Liver (tissue), 9 donors: Measurements from ENCODE around the gene LRRFIP1. TPM values are rescaled to one million over a fixed set of nuclear protein-coding genes. Genes with fewer than 3 reads are reported as not detected.

Source experiments
- DNase-seq: peaks from one replicate; pipeline ENCODE4 v3.0.0-alpha.2; 2017; ENCODE audit warnings: low spot score
- H3K27ac ChIP-seq, 2 donors: one replicate each; pipeline ENCODE4 v1.7.0; 2013; ENCODE audit warnings: inconsistent platforms in 2 of 2, low read length in 2 of 2, control low read depth in 1 of 2, low read depth in 1 of 2, mild to moderate bottlenecking in 1 of 2
- H3K27me3 ChIP-seq, 4 donors: one replicate each; pipeline versions ENCODE4 v1.6.1 to v1.7.0; 2013; ENCODE audit warnings: low read length in 3 of 4, inconsistent platforms in 1 of 4, mild to moderate bottlenecking in 1 of 4, moderate library complexity in 1 of 4; ENCODE audit not compliant: control insufficient read depth in 4 of 4, insufficient read depth in 4 of 4
- H3K36me3 ChIP-seq, 4 donors: one replicate each; pipeline versions ENCODE4 v1.6.1 to v1.7.0; 2013; ENCODE audit warnings: low read length in 3 of 4, mild to moderate bottlenecking in 3 of 4, low read depth in 1 of 4, moderate library complexity in 1 of 4; ENCODE audit not compliant: control insufficient read depth in 4 of 4, insufficient read depth in 3 of 4
- H3K4me1 ChIP-seq, 4 donors: one replicate each; pipeline versions ENCODE4 v1.6.1 to v1.7.0; 2013; ENCODE audit warnings: low read length in 3 of 4, mild to moderate bottlenecking in 3 of 4, moderate library complexity in 1 of 4; ENCODE audit not compliant: control insufficient read depth in 4 of 4, insufficient read depth in 4 of 4
- H3K4me3 ChIP-seq, 3 donors: one replicate each; pipeline versions ENCODE4 v1.6.1 to v1.7.0; 2013; ENCODE audit warnings: low read length in 3 of 3, control low read depth in 1 of 3, low read depth in 1 of 3, mild to moderate bottlenecking in 1 of 3
- H3K9ac ChIP-seq, 2 donors: one replicate each; pipeline ENCODE4 v1.7.0; 2013; ENCODE audit warnings: low read length in 2 of 2, mild to moderate bottlenecking in 2 of 2, moderate library complexity in 2 of 2, control low read depth in 1 of 2, low read depth in 1 of 2
- H3K9me3 ChIP-seq, 4 donors: one replicate each; pipeline versions ENCODE4 v1.6.1 to v1.7.0; 2013; ENCODE audit warnings: low read length in 3 of 4; ENCODE audit not compliant: control insufficient read depth in 4 of 4
- EGR1 ChIP-seq, 2 donors: IDR thresholded peaks; 2 replicates each; pipeline ENCODE4 v1.6.1; 2016 to 2018; ENCODE audit warnings: antibody characterized with exemption in 2 of 2, low read depth in 2 of 2
- FOXA2 ChIP-seq: IDR thresholded peaks from 2 replicates; pipeline ENCODE4 v1.6.1; 2016; ENCODE audit warnings: antibody characterized with exemption
- GABPA ChIP-seq, 2 donors: IDR thresholded peaks in 1 of 2; conservative IDR thresholded peaks in 1 of 2; 2 replicates each; pipeline ENCODE4 v1.6.1; 2016; ENCODE audit warnings: antibody characterized with exemption in 2 of 2, mild to moderate bottlenecking in 1 of 2, moderate library complexity in 1 of 2
- HNF4A ChIP-seq, 2 donors: conservative IDR thresholded peaks; 2 replicates each; pipeline ENCODE4 v1.6.1; 2016; ENCODE audit warnings: antibody characterized with exemption in 2 of 2, mild to moderate bottlenecking in 2 of 2
- HNF4G ChIP-seq: IDR thresholded peaks from 2 replicates; pipeline ENCODE4 v1.6.1; 2016; ENCODE audit warnings: antibody characterized with exemption
- NR2F2 ChIP-seq: IDR thresholded peaks from 2 replicates; pipeline ENCODE4 v1.6.1; 2016; ENCODE audit warnings: antibody characterized with exemption
- SP1 ChIP-seq: IDR thresholded peaks from 2 replicates; pipeline ENCODE4 v1.6.1; 2018; ENCODE audit warnings: antibody characterized with exemption, mild to moderate bottlenecking
- TAF1 ChIP-seq: conservative IDR thresholded peaks from 2 replicates; pipeline ENCODE4 v1.6.1; 2016; ENCODE audit warnings: antibody characterized with exemption, mild to moderate bottlenecking
- WGBS: extraction: QIAGEN DNeasy Blood & Tissue Kit; methylation state at CpG from one replicate; pipeline ENCODE4 v1.1.7; 2013; 5-methylcytosine and 5-hydroxymethylcytosine counted together
- polyA plus RNA-seq, 2 donors: library from polyadenylated mRNA; stranded (reverse) in 1 of 2; unstranded in 1 of 2; fragments of 200-250 nt in 1 of 2; fragments of >200 nt in 1 of 2; fragmentation: Nextera tagmentation in 1 of 2; extraction: Ambion mirVana in 1 of 2; gene quantifications; one replicate each; pipeline versions ENCODE4 v1.2.1 to v1.2.3, GENCODE V29; 2013 to 2015
- total RNA-seq, 2 donors: library from RNA; depleted of rRNA; stranded (reverse); fragments of >200 nt; gene quantifications; one replicate each; pipeline ENCODE4 v1.2.3, GENCODE V29; 2014
- TF ChIP-seq, protein P1 (sequence below): IDR thresholded peaks from 2 replicates; pipeline ENCODE4 v1.6.1; 2016; ENCODE audit warnings: antibody characterized with exemption, mild to moderate bottlenecking
- TF ChIP-seq, protein P2 (sequence below): fragments of 150-350 bp; IDR thresholded peaks from 2 replicates; pipeline ENCODE4 v1.5.1; 2017; ENCODE audit warnings: improper control_type of control experiment, low read depth, low read length; ENCODE audit not compliant: missing input control
- TF ChIP-seq, protein P3 (sequence below): IDR thresholded peaks from 2 replicates; pipeline ENCODE4 v1.6.1; 2016; ENCODE audit warnings: antibody characterized with exemption
- TF ChIP-seq, protein P4 (sequence below): IDR thresholded peaks from 2 replicates; pipeline ENCODE4 v1.6.1; 2016; ENCODE audit warnings: antibody characterized with exemption
- TF ChIP-seq, protein P5 (sequence below): IDR thresholded peaks from 2 replicates; pipeline ENCODE4 v1.6.1; 2016; ENCODE audit warnings: antibody characterized with exemption
- donor health status: healthy.
- donor health status: healthy.
- donor health status: healthy.
- donor health status: healthy.
- donor health status: healthy.

LRRFIP1 gene
- total and polyA plus RNA-seq, 4 donors: 13.3 to 56.1 (median 39.1) TPM

DNA sequence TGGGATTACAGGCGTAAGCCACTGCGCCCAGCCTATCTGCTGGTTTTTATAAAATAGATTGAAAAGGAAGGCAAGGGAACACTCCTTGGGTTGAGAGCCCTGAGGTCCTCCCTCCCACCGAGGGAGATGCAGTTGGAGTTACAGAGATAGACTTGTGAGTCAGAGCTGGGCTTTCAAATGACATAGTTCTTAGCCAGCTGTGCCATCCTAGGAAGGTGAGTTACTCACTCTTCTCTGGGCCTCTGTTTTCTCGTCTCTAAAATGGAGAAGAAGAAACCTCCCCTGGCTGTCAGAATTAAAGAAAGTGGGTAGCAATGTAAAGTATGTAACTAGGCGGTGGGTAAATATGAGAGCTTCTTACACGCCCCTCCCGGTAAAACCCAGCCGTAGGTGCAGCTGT is 2.4 kb downstream of the LRRFIP1 start:
- 60% methylated on average over 8 of the region's 8 CpGs for WGBS
- peaks cover 0 to 8% (median 6%) of the 10 kb centered on the region in 4 donors for H3K4me1 ChIP-seq
- H3K36me3 ChIP-seq: no peaks in the 10 kb centered on the region
- TF ChIP-seq TAF1: no peak
- TF ChIP-seq, protein P1, sequence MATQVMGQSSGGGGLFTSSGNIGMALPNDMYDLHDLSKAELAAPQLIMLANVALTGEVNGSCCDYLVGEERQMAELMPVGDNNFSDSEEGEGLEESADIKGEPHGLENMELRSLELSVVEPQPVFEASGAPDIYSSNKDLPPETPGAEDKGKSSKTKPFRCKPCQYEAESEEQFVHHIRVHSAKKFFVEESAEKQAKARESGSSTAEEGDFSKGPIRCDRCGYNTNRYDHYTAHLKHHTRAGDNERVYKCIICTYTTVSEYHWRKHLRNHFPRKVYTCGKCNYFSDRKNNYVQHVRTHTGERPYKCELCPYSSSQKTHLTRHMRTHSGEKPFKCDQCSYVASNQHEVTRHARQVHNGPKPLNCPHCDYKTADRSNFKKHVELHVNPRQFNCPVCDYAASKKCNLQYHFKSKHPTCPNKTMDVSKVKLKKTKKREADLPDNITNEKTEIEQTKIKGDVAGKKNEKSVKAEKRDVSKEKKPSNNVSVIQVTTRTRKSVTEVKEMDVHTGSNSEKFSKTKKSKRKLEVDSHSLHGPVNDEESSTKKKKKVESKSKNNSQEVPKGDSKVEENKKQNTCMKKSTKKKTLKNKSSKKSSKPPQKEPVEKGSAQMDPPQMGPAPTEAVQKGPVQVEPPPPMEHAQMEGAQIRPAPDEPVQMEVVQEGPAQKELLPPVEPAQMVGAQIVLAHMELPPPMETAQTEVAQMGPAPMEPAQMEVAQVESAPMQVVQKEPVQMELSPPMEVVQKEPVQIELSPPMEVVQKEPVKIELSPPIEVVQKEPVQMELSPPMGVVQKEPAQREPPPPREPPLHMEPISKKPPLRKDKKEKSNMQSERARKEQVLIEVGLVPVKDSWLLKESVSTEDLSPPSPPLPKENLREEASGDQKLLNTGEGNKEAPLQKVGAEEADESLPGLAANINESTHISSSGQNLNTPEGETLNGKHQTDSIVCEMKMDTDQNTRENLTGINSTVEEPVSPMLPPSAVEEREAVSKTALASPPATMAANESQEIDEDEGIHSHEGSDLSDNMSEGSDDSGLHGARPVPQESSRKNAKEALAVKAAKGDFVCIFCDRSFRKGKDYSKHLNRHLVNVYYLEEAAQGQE: no peak
- TF ChIP-seq, protein P2, sequence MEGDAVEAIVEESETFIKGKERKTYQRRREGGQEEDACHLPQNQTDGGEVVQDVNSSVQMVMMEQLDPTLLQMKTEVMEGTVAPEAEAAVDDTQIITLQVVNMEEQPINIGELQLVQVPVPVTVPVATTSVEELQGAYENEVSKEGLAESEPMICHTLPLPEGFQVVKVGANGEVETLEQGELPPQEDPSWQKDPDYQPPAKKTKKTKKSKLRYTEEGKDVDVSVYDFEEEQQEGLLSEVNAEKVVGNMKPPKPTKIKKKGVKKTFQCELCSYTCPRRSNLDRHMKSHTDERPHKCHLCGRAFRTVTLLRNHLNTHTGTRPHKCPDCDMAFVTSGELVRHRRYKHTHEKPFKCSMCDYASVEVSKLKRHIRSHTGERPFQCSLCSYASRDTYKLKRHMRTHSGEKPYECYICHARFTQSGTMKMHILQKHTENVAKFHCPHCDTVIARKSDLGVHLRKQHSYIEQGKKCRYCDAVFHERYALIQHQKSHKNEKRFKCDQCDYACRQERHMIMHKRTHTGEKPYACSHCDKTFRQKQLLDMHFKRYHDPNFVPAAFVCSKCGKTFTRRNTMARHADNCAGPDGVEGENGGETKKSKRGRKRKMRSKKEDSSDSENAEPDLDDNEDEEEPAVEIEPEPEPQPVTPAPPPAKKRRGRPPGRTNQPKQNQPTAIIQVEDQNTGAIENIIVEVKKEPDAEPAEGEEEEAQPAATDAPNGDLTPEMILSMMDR: no peak
- TF ChIP-seq, protein P3, sequence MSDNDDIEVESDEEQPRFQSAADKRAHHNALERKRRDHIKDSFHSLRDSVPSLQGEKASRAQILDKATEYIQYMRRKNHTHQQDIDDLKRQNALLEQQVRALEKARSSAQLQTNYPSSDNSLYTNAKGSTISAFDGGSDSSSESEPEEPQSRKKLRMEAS: no peak
- TF ChIP-seq, protein P4, sequence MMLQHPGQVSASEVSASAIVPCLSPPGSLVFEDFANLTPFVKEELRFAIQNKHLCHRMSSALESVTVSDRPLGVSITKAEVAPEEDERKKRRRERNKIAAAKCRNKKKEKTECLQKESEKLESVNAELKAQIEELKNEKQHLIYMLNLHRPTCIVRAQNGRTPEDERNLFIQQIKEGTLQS: no peak
- TF ChIP-seq HNF4G: no peak
- TF ChIP-seq HNF4A (conservative IDR thresholded peaks at IDR 0.05): no peak
- TF ChIP-seq, protein P5, sequence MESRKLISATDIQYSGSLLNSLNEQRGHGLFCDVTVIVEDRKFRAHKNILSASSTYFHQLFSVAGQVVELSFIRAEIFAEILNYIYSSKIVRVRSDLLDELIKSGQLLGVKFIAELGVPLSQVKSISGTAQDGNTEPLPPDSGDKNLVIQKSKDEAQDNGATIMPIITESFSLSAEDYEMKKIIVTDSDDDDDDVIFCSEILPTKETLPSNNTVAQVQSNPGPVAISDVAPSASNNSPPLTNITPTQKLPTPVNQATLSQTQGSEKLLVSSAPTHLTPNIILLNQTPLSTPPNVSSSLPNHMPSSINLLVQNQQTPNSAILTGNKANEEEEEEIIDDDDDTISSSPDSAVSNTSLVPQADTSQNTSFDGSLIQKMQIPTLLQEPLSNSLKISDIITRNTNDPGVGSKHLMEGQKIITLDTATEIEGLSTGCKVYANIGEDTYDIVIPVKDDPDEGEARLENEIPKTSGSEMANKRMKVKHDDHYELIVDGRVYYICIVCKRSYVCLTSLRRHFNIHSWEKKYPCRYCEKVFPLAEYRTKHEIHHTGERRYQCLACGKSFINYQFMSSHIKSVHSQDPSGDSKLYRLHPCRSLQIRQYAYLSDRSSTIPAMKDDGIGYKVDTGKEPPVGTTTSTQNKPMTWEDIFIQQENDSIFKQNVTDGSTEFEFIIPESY: no peak
- TF ChIP-seq SP1: no peak
- TF ChIP-seq GABPA (IDR thresholded peaks at IDR 0.05 in 1 of 2, conservative IDR thresholded peaks at IDR 0.05 in 1 of 2): no peak
- no peak for TF ChIP-seq EGR1 (IDR thresholded peaks at IDR 0.05; ENCODE audit: low read depth in 2 of 2)
- TF ChIP-seq FOXA2: no peak
- no peak for DNase-seq
- no peaks in the 10 kb centered on the region for H3K27me3 ChIP-seq
- no peak overlapping the region for H3K4me3 ChIP-seq
- no peak overlapping the region for H3K9ac ChIP-seq
- H3K27ac ChIP-seq: no peak overlapping the region
- no peaks in the 10 kb centered on the region for H3K9me3 ChIP-seq

DNA sequence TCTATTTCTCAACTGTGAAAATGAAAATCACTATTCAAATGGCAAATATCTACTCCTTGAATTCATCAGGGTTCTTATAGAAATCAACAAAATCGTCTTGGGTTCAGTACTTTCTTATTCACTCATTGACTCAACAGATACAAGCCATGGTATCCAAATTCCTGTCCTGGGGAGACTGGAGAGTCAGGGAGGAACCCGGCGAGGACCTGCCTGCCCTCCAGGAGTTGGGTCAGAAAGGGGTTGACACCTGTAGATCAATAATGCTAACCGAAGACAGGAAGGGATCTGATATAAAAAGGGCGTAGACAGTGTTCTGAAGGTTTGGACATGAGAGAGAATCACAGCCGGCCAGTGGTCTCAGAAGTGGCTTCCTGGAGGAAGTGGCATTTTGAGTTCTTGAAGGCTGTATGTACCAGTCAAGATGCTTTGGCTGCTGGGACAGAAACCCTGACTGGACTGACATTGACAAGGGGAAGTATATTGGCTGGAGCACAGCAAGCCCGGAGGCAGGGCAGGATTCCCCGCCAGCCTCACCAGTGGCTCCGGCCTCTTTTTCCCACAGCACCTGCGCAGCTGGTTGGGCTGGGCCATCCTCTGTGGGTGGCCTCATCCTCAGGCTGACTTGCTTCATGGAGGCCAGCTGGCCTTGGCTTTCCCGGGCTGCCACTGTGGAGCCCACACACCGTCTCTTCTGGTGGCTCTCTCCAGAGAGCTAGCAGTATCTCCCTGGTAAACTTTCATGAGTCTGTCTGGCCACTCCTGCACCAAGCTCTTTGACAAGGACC is 3.0 kb downstream of the LRRFIP1 start:
- H3K27ac ChIP-seq: no peak overlapping the region
- WGBS: 73% methylated on average over 12 of the region's 12 CpGs
- TF ChIP-seq NR2F2: no peak
- TF ChIP-seq, protein P3: no peak
- TF ChIP-seq EGR1 (IDR thresholded peaks at IDR 0.05; ENCODE audit: low read depth in 2 of 2): no peak
- no peaks in the 10 kb centered on the region for H3K9me3 ChIP-seq
- no peak overlapping the region for H3K4me3 ChIP-seq
- no peaks in the 10 kb centered on the region for H3K27me3 ChIP-seq
- peaks cover 0 to 8% (median 6%) of the 10 kb centered on the region in 4 donors for H3K4me1 ChIP-seq
- no peaks in the 10 kb centered on the region for H3K36me3 ChIP-seq
- DNase-seq: no peak
- H3K9ac ChIP-seq: no peak overlapping the region
